Effector memory CD8-positive, alpha-beta T cell (primary cell): ENCODE results near the gene CLN6.

ENCODE experiments used
- ATAC-seq: fragments of 150-1000 bp; cut with Tn5 transposase; replicated peaks from 2 replicates; pipeline ENCODE4 v1.10.0; 2021; ENCODE audit warnings: mild to moderate bottlenecking, moderate library complexity
- DNase-seq, 3 experiments: peaks; one replicate each; pipeline ENCODE4 v3.0.0; 2021
- H3K27ac Mint-ChIP-seq, 2 donors: one replicate each; pipeline ENCODE4 v1.8.0; 2022; ENCODE audit warnings: mild to moderate bottlenecking in 2 of 2, mixed read lengths in 2 of 2, moderate library complexity in 2 of 2
- H3K27me3 Mint-ChIP-seq, 2 donors: one replicate each; pipeline ENCODE4 v1.8.0; 2022; ENCODE audit warnings: mixed read lengths in 2 of 2
- H3K36me3 Mint-ChIP-seq: one replicate; pipeline ENCODE4 v1.8.0; 2022; ENCODE audit warnings: mild to moderate bottlenecking, moderate library complexity, mixed read lengths; ENCODE audit not compliant: insufficient read depth
- H3K4me1 Mint-ChIP-seq, 2 donors: one replicate each; pipeline ENCODE4 v1.8.0; 2022; ENCODE audit warnings: low read depth in 2 of 2, mixed read lengths in 2 of 2
- H3K4me3 Mint-ChIP-seq, 2 donors: one replicate each; pipeline ENCODE4 v1.8.0; 2022; ENCODE audit warnings: mild to moderate bottlenecking in 2 of 2, mixed read lengths in 2 of 2, moderate library complexity in 2 of 2
- H3K9me3 Mint-ChIP-seq, 2 donors: one replicate each; pipeline ENCODE4 v1.8.0; 2022; ENCODE audit warnings: mixed read lengths in 2 of 2

The CLN6 gene

DNA sequence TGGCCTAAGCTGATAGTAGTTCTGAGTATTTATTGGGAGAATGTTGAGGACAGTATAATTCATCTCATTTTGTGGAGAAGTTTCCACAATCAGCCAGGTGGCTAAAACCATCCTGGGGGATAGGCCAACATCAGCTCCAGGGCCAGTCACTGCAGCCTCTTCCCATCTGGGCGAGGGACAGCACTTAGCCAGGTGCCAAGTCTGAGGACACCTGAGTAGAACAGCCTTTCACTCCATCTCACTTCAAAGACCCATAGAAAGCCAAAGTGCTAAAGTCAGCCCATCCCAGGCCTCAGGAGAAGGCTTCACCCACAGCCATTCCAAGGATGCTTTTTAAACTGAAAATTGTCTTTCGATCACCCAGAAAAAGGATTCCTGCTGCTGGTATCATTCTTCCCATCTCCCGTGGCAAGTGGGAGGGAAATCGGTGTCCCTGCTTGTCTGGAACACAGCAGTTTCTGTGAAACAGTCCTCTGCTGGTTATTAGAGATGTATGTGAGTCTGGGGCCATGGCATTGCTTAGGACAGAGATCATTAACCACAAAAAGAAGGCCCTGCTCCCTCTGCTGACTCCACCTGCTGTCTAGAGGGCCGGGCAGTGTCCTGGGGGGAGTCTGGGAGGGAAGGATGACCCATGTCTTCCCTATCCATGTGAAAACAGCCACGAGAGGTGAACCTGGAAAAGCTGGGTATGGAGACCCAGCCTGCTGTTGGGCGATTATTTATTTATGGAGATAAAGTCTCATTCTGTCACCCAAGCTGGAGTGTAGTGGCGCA is 34.0 kb downstream of the CLN6 start:
- no peaks in the 10 kb centered on the region for H3K27me3 Mint-ChIP-seq
- DNase-seq (no peak), ATAC-seq (no peak)
- peaks cover 26% of the 10 kb centered on the region for H3K36me3 Mint-ChIP-seq
- peaks cover 2 to 4% of the 10 kb centered on the region in 2 donors for H3K4me1 Mint-ChIP-seq
- no peak overlapping the region for H3K4me3 Mint-ChIP-seq
- H3K9me3 Mint-ChIP-seq, result no peaks in the 10 kb centered on the region
- peak overlapping the region; percentile 71 to 81 for H3K27ac Mint-ChIP-seq

DNA sequence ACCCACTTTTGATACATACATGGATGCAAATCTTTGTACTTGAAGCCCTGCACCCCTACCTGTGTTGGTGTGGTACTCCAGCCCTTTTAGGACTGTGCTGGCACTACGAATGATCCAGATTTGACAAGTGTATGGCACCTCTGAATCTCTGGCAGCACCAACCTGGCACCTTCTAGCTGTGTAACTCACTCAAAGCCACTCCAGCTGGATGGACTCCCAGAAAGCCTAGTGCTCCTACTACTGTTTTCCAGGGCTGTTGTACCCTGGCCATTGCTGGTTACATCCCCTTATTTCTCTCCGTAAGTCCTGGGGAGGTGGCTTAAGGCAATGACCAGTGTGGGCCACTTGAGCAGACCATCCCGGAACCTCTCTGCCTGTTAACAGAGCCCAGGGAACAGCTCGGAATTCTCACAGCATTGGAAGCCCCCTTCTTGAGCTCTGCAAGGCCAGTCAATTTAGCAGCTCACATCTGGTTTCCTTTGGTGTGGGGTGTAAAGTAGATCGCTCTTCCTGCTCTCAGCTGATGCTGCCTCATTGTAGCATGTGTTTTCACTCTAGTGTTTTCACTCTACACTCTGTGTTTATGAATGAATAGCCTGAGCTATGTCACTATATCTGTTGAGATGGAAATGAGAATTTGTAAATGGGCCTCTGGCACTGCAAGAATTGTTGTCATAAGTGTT is 36.6 kb downstream of the CLN6 start:
- ATAC-seq (no peak), DNase-seq (no peak)
- Mint-ChIP-seq H3K36me3 (peaks cover 47% of the 10 kb centered on the region), H3K4me3 (no peak overlapping the region), H3K4me1 (peaks cover 2 to 9% of the 10 kb centered on the region in 2 donors), H3K27ac (peak overlapping the region; percentile 64 to 69), H3K27me3 (no peaks in the 10 kb centered on the region), H3K9me3 (no peaks in the 10 kb centered on the region)

DNA sequence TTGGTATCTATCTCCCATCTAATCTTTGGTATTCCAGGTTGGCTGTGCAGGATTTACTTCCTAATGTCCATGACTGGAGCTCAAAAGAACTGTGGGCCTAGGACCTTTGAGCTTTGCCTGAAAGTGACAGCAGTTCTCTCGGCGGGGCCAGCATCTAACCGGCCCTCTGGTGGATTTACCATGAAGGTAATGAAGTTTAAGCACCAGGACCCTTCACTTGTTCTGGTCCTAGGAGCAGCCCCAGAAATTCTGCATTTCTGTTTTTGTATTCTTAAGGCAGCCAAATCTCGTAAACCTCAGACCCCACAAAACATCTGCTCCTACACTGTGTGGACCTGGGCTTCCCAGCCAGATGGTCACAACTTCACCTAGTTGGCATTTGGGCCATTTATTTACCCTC is 37.4 kb downstream of the CLN6 start:
- Mint-ChIP-seq H3K27me3 (no peaks in the 10 kb centered on the region), H3K36me3 (peaks cover 55% of the 10 kb centered on the region), H3K27ac (peak overlapping the region in 1 of 2 donors; percentile 79)

DNA sequence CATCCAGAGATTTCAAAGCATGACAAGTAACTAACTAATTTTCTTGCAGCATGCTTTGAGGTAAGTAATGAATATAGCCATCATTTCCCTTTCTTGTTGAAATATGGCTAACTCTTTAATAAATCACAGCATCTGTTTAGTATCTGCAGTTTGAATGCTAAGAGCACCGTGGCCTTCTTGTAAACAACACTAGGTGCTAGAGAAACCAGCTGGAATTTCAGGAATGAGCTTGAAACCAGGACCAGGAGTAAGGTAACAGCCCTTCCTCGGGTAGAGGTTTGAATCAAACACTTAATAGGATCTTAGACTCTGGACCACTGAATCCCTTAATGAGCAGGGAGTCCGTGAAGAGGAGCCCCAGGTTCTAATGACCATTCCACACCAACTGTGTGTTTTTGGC is 38.0 kb downstream of the CLN6 start:
- no peaks in the 10 kb centered on the region for H3K27me3 Mint-ChIP-seq
- ATAC-seq, result no peak
- no peaks in the 10 kb centered on the region for H3K9me3 Mint-ChIP-seq
- no peak overlapping the region for H3K4me3 Mint-ChIP-seq
- no peak overlapping the region for H3K27ac Mint-ChIP-seq
- peaks cover 2 to 9% of the 10 kb centered on the region in 2 donors for H3K4me1 Mint-ChIP-seq
- H3K36me3 Mint-ChIP-seq, result peaks cover 59% of the 10 kb centered on the region
- DNase-seq, result no peak

More for the DNA sequence above, 37.4 kb downstream of the CLN6 start:
- Mint-ChIP-seq H3K4me3 (no peak overlapping the region), H3K9me3 (no peaks in the 10 kb centered on the region), H3K4me1 (peaks cover 2 to 9% of the 10 kb centered on the region in 2 donors)
- no peak for ATAC-seq
- DNase-seq, result no peak

DNA sequence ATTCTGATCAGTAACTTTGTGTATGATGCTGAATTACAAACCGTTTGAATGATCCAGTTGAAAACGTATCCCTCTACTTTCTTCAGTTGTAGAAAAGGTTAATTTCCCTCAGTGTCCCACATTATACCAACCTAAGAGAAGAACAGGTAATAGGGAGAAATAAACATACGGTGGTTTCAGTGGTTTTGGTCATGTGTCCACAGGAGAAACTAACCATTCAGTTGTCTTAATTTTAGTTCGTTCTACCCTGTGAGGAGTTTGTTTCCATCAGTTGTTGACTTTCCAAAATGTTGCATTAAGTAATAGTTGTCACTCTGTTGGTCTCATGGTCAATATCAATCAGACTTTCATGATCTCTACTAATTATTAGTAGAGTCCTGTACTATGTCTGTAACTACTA is 39.5 kb downstream of the CLN6 start:
- H3K9me3 Mint-ChIP-seq, result no peaks in the 10 kb centered on the region
- H3K4me3 Mint-ChIP-seq, result no peak overlapping the region
- H3K27ac Mint-ChIP-seq, result peak overlapping the region in 1 of 2 donors; percentile 1
- no peak for ATAC-seq
- H3K4me1 Mint-ChIP-seq, result peaks cover 2 to 9% of the 10 kb centered on the region in 2 donors
- DNase-seq, result no peak
- H3K27me3 Mint-ChIP-seq, result no peaks in the 10 kb centered on the region
- H3K36me3 Mint-ChIP-seq, result peaks cover 63% of the 10 kb centered on the region

DNA sequence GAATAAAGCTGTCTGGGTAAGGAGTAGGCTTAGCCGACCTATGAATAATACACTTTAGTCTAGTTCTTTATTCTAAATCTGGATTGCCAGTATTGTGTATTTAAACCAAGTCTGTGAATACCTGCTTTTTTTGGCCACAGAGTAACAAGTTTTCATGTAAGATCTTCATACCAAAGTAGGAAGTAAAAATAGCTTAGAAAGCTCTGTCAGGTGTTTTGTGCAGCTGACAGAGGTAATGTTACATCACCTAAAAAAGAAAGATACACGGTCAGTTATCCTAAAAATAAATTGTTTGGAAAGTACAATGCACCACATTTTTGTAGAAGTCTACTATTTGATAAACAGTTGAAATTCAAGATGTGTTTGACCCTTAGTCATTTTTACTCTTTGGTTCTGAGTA is 40.9 kb downstream of the CLN6 start:
- peaks cover 60% of the 10 kb centered on the region for H3K36me3 Mint-ChIP-seq
- H3K4me3 Mint-ChIP-seq, result no peak overlapping the region
- H3K4me1 Mint-ChIP-seq, result peaks cover 2 to 9% of the 10 kb centered on the region in 2 donors
- no peak for ATAC-seq
- H3K9me3 Mint-ChIP-seq, result no peaks in the 10 kb centered on the region
- no peak for DNase-seq
- H3K27me3 Mint-ChIP-seq, result no peaks in the 10 kb centered on the region
- H3K27ac Mint-ChIP-seq, result peak overlapping the region; percentile 1 to 62

DNA sequence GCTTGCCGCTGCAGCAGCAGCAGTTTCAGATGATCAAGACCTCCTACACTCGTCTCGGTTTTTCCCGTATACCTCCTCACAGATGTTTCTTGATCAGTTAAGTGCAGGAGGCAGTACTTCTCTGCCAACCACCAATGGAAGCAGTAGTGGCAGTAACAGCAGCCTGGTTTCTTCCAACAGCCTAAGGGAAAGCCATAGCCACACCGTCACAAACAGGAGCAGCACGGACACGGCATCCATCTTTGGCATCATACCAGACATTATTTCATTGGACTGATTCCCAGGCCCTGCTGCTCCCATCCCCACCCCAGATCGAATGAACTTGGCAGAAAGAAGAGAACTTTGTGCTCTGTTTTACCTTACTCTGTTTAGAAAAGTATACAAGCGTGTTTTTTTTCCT is 42.0 kb downstream of the CLN6 start:
- no peak for DNase-seq
- no peak for ATAC-seq
- H3K27ac Mint-ChIP-seq, result peak overlapping the region in 1 of 2 donors; percentile 62
- H3K4me3 Mint-ChIP-seq, result no peak overlapping the region
- H3K36me3 Mint-ChIP-seq, result peaks cover 63% of the 10 kb centered on the region
- peaks cover 2 to 5% of the 10 kb centered on the region in 2 donors for H3K4me1 Mint-ChIP-seq
- no peaks in the 10 kb centered on the region for H3K9me3 Mint-ChIP-seq
- no peaks in the 10 kb centered on the region for H3K27me3 Mint-ChIP-seq

DNA sequence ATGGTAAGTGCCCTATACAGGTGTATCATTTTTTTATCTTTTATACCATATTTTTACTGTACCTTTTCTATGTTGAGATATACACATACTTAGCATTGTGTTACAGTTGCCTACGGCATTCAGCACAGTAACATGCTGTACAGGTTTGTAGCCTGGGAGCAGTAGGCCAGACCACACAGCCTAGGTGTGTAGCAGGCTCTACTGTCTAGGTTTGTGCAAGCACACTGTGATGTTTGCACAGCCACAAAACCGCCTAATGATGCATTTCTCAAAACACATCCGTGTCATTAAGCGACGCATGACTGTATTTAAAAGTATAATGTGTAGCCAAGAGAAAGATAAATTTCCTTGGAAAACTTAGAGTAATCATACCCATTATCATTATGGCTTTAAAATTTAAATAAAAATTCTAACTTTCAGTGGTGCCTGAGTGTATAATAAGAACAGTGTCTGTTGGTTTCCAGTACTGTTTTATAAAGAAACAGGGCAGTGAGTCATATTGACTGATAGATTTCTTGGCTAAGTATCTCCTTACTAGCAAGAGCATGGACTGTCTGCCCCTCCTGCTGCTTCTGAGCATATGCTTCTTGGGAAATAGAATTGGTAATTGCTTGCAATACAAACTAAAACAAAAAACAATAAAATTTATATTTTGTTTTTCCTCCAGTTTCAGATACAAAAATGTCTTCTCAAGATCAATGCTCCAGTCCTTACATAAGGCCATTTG is 42.7 kb downstream of the CLN6 start:
- no peak overlapping the region for H3K27ac Mint-ChIP-seq
- no peaks in the 10 kb centered on the region for H3K27me3 Mint-ChIP-seq
- ATAC-seq, result no peak
- H3K4me1 Mint-ChIP-seq, result peaks cover 0 to 5% of the 10 kb centered on the region in 2 donors
- no peaks in the 10 kb centered on the region for H3K9me3 Mint-ChIP-seq
- DNase-seq, result no peak
- no peak overlapping the region for H3K4me3 Mint-ChIP-seq
- H3K36me3 Mint-ChIP-seq, result peaks cover 63% of the 10 kb centered on the region

DNA sequence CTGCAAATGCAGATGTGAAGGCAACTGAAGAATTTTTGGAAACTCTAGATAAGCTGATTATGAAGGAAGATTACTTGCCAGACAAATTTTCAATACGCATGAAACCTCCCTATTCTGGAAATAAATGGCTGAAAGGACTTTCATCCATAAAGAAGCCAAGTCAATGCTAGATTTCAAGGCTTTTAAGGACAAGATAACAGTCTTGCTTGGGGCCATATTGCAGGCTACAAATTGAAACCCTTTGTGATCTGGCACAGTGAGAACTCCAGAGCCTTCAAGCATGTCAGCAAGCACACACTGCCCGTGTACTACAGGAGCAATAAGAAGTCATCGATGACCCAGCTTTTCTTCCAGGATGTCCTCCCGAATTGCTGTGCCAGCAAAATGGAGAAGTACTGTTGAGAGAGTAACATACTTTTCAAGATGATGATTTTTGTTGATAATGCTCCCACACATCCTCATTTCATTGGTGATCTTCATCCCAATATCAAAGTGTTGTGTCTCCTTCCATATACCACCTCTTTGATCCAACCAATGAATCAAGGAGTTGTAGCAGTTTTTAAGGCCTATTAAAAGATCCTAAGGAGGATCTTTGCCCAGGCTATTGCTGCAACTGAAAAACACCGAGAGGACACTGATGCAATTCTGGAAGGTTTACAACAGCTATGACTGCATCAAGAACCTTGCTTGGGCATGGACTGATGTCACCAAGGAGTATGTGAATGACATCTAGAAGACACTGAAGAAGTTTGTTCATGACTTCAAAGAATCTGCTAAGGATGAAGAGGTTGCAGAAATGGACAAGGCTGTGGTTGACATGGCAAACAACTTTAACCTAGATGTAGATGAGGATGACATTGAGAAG is 44.7 kb downstream of the CLN6 start:
- Mint-ChIP-seq H3K27me3 (no peaks in the 10 kb centered on the region), H3K4me3 (no peak overlapping the region), H3K27ac (peak overlapping the region in 1 of 2 donors; percentile 12), H3K4me1 (peaks cover 0 to 12% of the 10 kb centered on the region in 2 donors), H3K9me3 (no peaks in the 10 kb centered on the region), H3K36me3 (peaks cover 69% of the 10 kb centered on the region)
- no peak for ATAC-seq
- no peak for DNase-seq

DNA sequence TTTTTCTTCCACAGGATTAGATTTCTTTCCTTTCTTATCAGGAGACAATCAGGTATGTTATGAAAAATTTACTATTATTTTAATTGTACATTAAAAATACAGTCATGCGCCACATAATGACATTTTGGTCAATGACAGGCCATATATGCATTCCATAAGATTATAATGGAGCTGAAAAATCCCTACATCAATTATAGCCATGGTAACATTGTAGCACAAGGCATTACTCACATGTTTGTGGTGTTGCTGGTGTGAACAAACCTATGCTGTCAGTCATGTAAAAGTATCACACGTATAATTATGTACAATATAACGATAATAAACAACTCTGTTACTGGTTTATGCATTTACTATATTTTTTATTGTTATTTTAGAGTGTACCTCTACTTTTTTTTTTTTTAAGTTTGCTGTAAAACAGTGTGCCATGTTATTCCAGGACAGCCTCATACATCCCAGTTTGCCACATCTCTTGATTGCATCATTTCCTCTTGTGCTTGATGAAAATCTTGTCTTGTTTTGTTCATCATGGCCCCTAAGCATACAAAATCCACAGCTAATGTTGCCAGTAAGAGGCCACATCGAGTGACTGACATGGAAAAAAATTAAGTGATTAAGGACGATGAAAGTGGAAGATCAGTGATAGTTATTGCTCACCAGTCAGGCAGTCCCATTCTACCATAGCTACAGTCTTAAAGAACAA is 45.8 kb downstream of the CLN6 start:
- H3K27ac Mint-ChIP-seq, result peak overlapping the region in 1 of 2 donors; percentile 12
- H3K4me3 Mint-ChIP-seq, result no peak overlapping the region
- no peaks in the 10 kb centered on the region for H3K9me3 Mint-ChIP-seq
- no peaks in the 10 kb centered on the region for H3K27me3 Mint-ChIP-seq
- ATAC-seq (no peak), DNase-seq (no peak)
- H3K4me1 Mint-ChIP-seq, result peaks cover 0 to 12% of the 10 kb centered on the region in 2 donors
- peaks cover 64% of the 10 kb centered on the region for H3K36me3 Mint-ChIP-seq

DNA sequence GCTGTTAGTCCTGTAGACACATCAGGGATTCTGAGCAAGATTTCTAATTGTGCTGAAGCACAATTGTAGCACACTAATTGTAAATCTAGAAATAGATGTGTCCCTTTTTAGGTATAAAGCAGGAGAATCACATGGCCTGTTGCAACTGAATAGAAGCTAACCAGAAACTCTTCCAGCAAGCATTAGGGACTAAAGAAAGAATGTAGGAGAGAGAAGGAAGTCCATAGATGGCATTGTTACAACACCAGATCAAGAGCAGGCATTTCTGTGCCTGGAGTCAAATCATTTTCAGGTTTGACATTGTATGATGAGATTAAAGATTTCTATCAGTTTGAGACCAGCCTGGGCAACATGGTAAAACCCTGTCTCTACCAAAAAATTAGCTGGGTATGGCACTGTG is 51.8 kb downstream of the CLN6 start:
- Mint-ChIP-seq H3K4me1 (peaks cover 3 to 12% of the 10 kb centered on the region in 2 donors), H3K9me3 (no peaks in the 10 kb centered on the region), H3K4me3 (no peak overlapping the region), H3K27ac (peak overlapping the region in 1 of 2 donors; percentile 65), H3K27me3 (no peaks in the 10 kb centered on the region), H3K36me3 (peaks cover 65% of the 10 kb centered on the region)
- no peak for ATAC-seq
- DNase-seq, result no peak

DNA sequence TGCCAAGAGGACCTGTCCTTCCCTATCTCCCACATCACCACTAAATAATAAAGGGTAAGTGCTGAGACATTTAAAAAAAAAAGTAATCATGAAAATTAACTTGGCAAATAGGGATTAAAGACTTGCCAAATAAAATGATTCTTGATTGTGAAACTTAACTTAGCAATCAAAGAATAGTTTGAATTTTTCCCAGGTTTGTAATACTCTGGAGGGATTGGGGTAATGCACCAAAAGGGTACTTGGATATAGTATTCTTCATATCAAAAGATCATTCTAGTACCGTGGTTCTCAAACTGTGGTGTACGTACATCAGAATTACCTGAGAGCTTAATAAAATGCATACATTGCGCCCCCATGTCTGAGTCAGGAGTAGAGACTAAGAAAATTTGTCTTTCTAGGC is 52.9 kb downstream of the CLN6 start:
- ATAC-seq (no peak), DNase-seq (no peak)
- Mint-ChIP-seq H3K27me3 (no peaks in the 10 kb centered on the region), H3K4me1 (peaks cover 3 to 12% of the 10 kb centered on the region in 2 donors), H3K4me3 (no peak overlapping the region), H3K9me3 (no peaks in the 10 kb centered on the region), H3K36me3 (peaks cover 56% of the 10 kb centered on the region), H3K27ac (peak overlapping the region in 1 of 2 donors; percentile 23)
